Heart left ventricle (tissue), 16 donors: ENCODE results near the gene PRKG1. TPM values are rescaled to one million over a fixed set of nuclear protein-coding genes. Genes with fewer than 3 reads are reported as not detected.
"Not testable (repeated sequence)": the region's sequence is repeated elsewhere in the genome, so short reads cannot be mapped to it uniquely, and the experiment has no call there.

Experiments used
- ATAC-seq, 4 donors: fragments of 200-7000 bp; cut with Tn5 transposase; one replicate each; pipeline ENCODE4 v1.9.1; 2020 to 2022; ENCODE audit warnings: moderate library complexity in 4 of 4, mild to moderate bottlenecking in 3 of 4, moderate number of reproducible peaks in 1 of 4
- DNase-seq, 5 donors: peaks; one replicate each; pipeline ENCODE4 v3.0.0-alpha.2; 2020
- H3K27ac ChIP-seq, 12 donors: fragments of 200-600 bp; sonication (generic) in 4 of 12; one replicate each; pipeline versions ENCODE4 v1.5.0 to v1.8.0; 2016 to 2022; ENCODE audit warnings: mild to moderate bottlenecking in 2 of 12
- H3K27me3 ChIP-seq, 9 donors: fragments of 200-600 bp; sonication (generic) in 2 of 9; one replicate each; pipeline versions ENCODE4 v1.5.1 to v1.8.0; 2016 to 2022; ENCODE audit warnings: mild to moderate bottlenecking in 3 of 9
- H3K36me3 ChIP-seq, 9 donors: fragments of 200-600 bp; sonication (generic) in 2 of 9; one replicate each; pipeline versions ENCODE4 v1.5.0 to v1.8.0; 2018 to 2022; ENCODE audit warnings: mild to moderate bottlenecking in 2 of 9
- H3K4me1 ChIP-seq, 12 donors: fragments of 200-600 bp; sonication (generic) in 4 of 12; one replicate each; pipeline versions ENCODE4 v1.5.0 to v1.8.0; 2016 to 2022; ENCODE audit warnings: mild to moderate bottlenecking in 3 of 12
- H3K4me3 ChIP-seq, 12 donors: fragments of 200-600 bp; sonication (generic) in 4 of 12; one replicate each; pipeline versions ENCODE4 v1.5.0 to v1.8.0; 2017 to 2022; ENCODE audit warnings: mild to moderate bottlenecking in 9 of 12, moderate library complexity in 4 of 12
- H3K9me3 ChIP-seq, 12 donors: fragments of 200-600 bp; sonication (generic) in 4 of 12; one replicate each; pipeline versions ENCODE4 v1.5.0 to v1.8.0; 2016 to 2022; ENCODE audit warnings: mild to moderate bottlenecking in 1 of 12
- CTCF ChIP-seq, 12 donors: fragments of 200-600 bp; sonication (generic) in 4 of 12; IDR thresholded peaks; one replicate each; pipeline versions ENCODE4 v1.5.0 to v1.8.0; 2018 to 2022; ENCODE audit warnings: antibody characterized with exemption in 12 of 12, mild to moderate bottlenecking in 5 of 12
- POLR2A ChIP-seq, 2 donors: fragments of 450-650 bp; IDR thresholded peaks; one replicate each; pipeline ENCODE4 v1.6.1; 2017; ENCODE audit warnings: antibody characterized with exemption in 2 of 2, mild to moderate bottlenecking in 2 of 2, moderate library complexity in 2 of 2
- WGBS, 4 donors: extraction: QIAGEN DNeasy Blood & Tissue Kit in 2 of 4; methylation state at CpG; one replicate each; pipeline versions ENCODE4 v1.1.5 to v1.1.7; 2013 to 2018; 5-methylcytosine and 5-hydroxymethylcytosine counted together
- intact Hi-C, 10 donors: fragments of 100-400 bp; cut with DNase I; formaldehyde crosslinking; loops; one replicate each; pipeline versions ENCODE4 v1.11.1 to v1.14.2; 2022
- polyA plus RNA-seq, 2 donors: library from polyadenylated mRNA; stranded (reverse); fragments of 200-250 nt; gene quantifications; one replicate each; pipeline ENCODE4 v1.2.3, GENCODE V29; 2013
- total RNA-seq, 9 donors: library from RNA; depleted of rRNA in 2 of 9; stranded (reverse); fragments of >200 nt in 2 of 9; fragmentation: NEBNext Ultra II Directional in 3 of 9; extraction: Animal tissue kit (Norgen Biotek cat#: 25700) in 3 of 9; gene quantifications; one replicate each; pipeline versions ENCODE4 v1.1.0 to v1.2.4, GENCODE V29; 2016 to 2023
- donor health status: ischemic (EF 13 %, LVEDD 7.1; RV severe dilation, severe dysfunction).
- donor health status: healthy with polysubstance abuse.
- donor health status: DM: no; HTN: yes; CAD: no.
- donor health status: DM: no; HTN: no; CAD: no.
- donor health status: ischemic (EF 25% LVEDD 6.9; RV normal size, moderate dysfunction).
- donor health status: ischemic (EF 25% LVEDD 5.7; RV mildly dilated, moderate dysfunction).
- donor health status: healthy.
- donor health status: DM: yes; HTN: yes; CAD: no.
- donor health status: ischemic (EF 35%, LVEDD 5.7; RV mildly dilated, moderate dysfunction).
- donor health status: nonischemic (EF 11% LVEDD 7.7; RV severe dilation, severe dysfunction).
- donor health status: DM: yes; HTN: yes; CAD: no.
- donor health status: PGD.
- donor health status: ischemic (EF 29% LVEDD 5.4; RV normal size, mild dysfunction).
- donor health status: nonischemic (EF 23%, LVEDD 6.1; RV moderate dilation, normal function).

The PRKG1 gene
- total and polyA plus RNA-seq, 11 donors: 5.5 to 37.3 (median 29.3) TPM

- intact Hi-C loops: no loop called here
- 70 to 79% (median 75%) methylated on average over 3 of the region's 3 CpGs for WGBS, 4 donors
- ATAC-seq: no peak
These were observed 493.0 kb downstream of the PRKG1 start for GRCh38 chr10:51567271-51567670.

GRCh38 chr10:51569467-51569866, 495.2 kb downstream of the PRKG1 start:
- ATAC-seq (no peak), DNase-seq (no peak)
- intact Hi-C loops: no loop called here
- no peak for TF ChIP-seq POLR2A (IDR thresholded peaks at IDR 0.05)
- no peak for TF ChIP-seq CTCF (IDR thresholded peaks at IDR 0.05)
- Histone ChIP-seq H3K27me3 (no peaks in the 10 kb centered on the region), H3K4me3 (no peak overlapping the region), H3K9me3 (no peaks in the 10 kb centered on the region), H3K36me3 (no peaks in the 10 kb centered on the region), H3K27ac (no peak overlapping the region), H3K4me1 (peaks cover 0 to 16% (median 0%) of the 10 kb centered on the region in 12 donors)
- 78 to 90% (median 86%) methylated on average over 3 of the region's 3 CpGs for WGBS, 4 donors

More at GRCh38 chr10:51567271-51567670, 493.0 kb downstream of the PRKG1 start:
- no peak overlapping the region for H3K4me3 ChIP-seq
- no peaks in the 10 kb centered on the region for H3K27me3 ChIP-seq
- no peak for DNase-seq
- H3K27ac ChIP-seq: no peak overlapping the region
- peaks cover 0 to 12% (median 0%) of the 10 kb centered on the region in 12 donors for H3K4me1 ChIP-seq
- H3K9me3 ChIP-seq: no peaks in the 10 kb centered on the region
- TF ChIP-seq CTCF (IDR thresholded peaks at IDR 0.05) (no peak), POLR2A (IDR thresholded peaks at IDR 0.05) (no peak)
- H3K36me3 ChIP-seq: no peaks in the 10 kb centered on the region

GRCh38 chr10:51574248-51575048, 500.2 kb downstream of the PRKG1 start:
- intact Hi-C loops: no loop called here
- DNase-seq (no peak), ATAC-seq (no peak)
- Histone ChIP-seq H3K27me3 (no peaks in the 10 kb centered on the region), H3K36me3 (no peaks in the 10 kb centered on the region), H3K4me3 (no peak overlapping the region), H3K9me3 (peaks cover 0 to 14% (median 0%) of the 10 kb centered on the region in 12 donors), H3K4me1 (peaks cover 0 to 9% (median 0%) of the 10 kb centered on the region in 12 donors), H3K27ac (no peak overlapping the region)
- TF ChIP-seq CTCF (IDR thresholded peaks at IDR 0.05): no peak
- no peak for TF ChIP-seq POLR2A (IDR thresholded peaks at IDR 0.05)
- 48 to 56% (median 52%) methylated on average over 2 of the region's 2 CpGs for WGBS, 4 donors

GRCh38 chr10:51581196-51581595, 506.9 kb downstream of the PRKG1 start:
- ATAC-seq, H3K27ac ChIP-seq, H3K27me3 ChIP-seq, H3K4me3 ChIP-seq, H3K4me1 ChIP-seq, intact Hi-C loops, H3K9me3 ChIP-seq, H3K36me3 ChIP-seq, DNase-seq: not testable (repeated sequence)
- WGBS, 4 donors: 83 to 92% (median 87%) methylated on average over 6 of the region's 6 CpGs

GRCh38 chr10:51583976-51584375, 509.7 kb downstream of the PRKG1 start:
- no peak overlapping the region for H3K27ac ChIP-seq
- intact Hi-C loops: no loop called here
- no peak for ATAC-seq
- no peaks in the 10 kb centered on the region for H3K4me1 ChIP-seq
- no peaks in the 10 kb centered on the region for H3K9me3 ChIP-seq
- DNase-seq: no peak
- no peak for TF ChIP-seq CTCF (IDR thresholded peaks at IDR 0.05)
- TF ChIP-seq POLR2A (IDR thresholded peaks at IDR 0.05): no peak
- no peaks in the 10 kb centered on the region for H3K36me3 ChIP-seq
- no peaks in the 10 kb centered on the region for H3K27me3 ChIP-seq
- no peak overlapping the region for H3K4me3 ChIP-seq
